OCI-LY3 (cell line): ENCODE measurements around the gene IFNG-AS1.

ENCODE experiments used
- EZH2phosphoT487 ChIP-seq: fragments of 200-600 bp; shearing (Covaris generic); IDR thresholded peaks from 2 replicates; pipeline ENCODE4 v1.6.1; 2018; ENCODE audit warnings: antibody characterized with exemption, mixed run types, low read depth
- TF ChIP-seq, protein P1 (sequence below): fragments of 200-600, 300-600 bp; sonication (generic); IDR thresholded peaks from 2 replicates; pipeline ENCODE4 v1.5.1; 2014; ENCODE audit warnings: antibody characterized with exemption, low read length, low read depth

- TF ChIP-seq, protein P1, sequence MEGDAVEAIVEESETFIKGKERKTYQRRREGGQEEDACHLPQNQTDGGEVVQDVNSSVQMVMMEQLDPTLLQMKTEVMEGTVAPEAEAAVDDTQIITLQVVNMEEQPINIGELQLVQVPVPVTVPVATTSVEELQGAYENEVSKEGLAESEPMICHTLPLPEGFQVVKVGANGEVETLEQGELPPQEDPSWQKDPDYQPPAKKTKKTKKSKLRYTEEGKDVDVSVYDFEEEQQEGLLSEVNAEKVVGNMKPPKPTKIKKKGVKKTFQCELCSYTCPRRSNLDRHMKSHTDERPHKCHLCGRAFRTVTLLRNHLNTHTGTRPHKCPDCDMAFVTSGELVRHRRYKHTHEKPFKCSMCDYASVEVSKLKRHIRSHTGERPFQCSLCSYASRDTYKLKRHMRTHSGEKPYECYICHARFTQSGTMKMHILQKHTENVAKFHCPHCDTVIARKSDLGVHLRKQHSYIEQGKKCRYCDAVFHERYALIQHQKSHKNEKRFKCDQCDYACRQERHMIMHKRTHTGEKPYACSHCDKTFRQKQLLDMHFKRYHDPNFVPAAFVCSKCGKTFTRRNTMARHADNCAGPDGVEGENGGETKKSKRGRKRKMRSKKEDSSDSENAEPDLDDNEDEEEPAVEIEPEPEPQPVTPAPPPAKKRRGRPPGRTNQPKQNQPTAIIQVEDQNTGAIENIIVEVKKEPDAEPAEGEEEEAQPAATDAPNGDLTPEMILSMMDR, result no peak
- TF ChIP-seq EZH2phosphoT487, result no peak
Measured at GRCh38 chr12:67986632-67987031, 2.6 kb upstream of the IFNG-AS1 start.
